Thyroid gland (tissue), 4 donors: ENCODE results near the gene ARIH2. TPM values are rescaled to one million over a fixed set of nuclear protein-coding genes. Genes with fewer than 3 reads are reported as not detected.
"Not testable (repeated sequence)": the region's sequence is repeated elsewhere in the genome, so short reads cannot be mapped to it uniquely, and the experiment has no call there.

ENCODE experiments used
- DNase-seq, 2 donors: peaks; one replicate each; pipeline ENCODE4 v3.0.0-alpha.2; 2019
- H3K27ac ChIP-seq, 3 donors: fragments of 200-600 bp; sonication (generic); 1 replicate in 2 of 3; 2 replicates in 1 of 3; pipeline ENCODE4 v1.5.1; 2016 to 2019; ENCODE audit warnings: mild to moderate bottlenecking in 1 of 3, moderate library complexity in 1 of 3
- H3K27me3 ChIP-seq: fragments of 200-600 bp; sonication (generic); one replicate; pipeline ENCODE4 v1.5.1; 2019
- H3K36me3 ChIP-seq, 2 donors: fragments of 200-600 bp; sonication (generic); one replicate each; pipeline ENCODE4 v1.5.1; 2016 to 2019
- H3K4me1 ChIP-seq, 2 donors: fragments of 200-600 bp; sonication (generic); one replicate each; pipeline ENCODE4 v1.5.1; 2017 to 2019
- H3K4me3 ChIP-seq, 3 donors: fragments of 200-600 bp; sonication (generic); replicated peaks in 1 of 3; 1 replicate in 2 of 3; 2 replicates in 1 of 3; pipeline ENCODE4 v1.5.1; 2016; ENCODE audit warnings: mild to moderate bottlenecking in 1 of 3
- H3K9me3 ChIP-seq: fragments of 200-600 bp; sonication (generic); one replicate; pipeline ENCODE4 v1.5.1; 2017
- POLR2A ChIP-seq, 2 donors: fragments of 450-650 bp; IDR thresholded peaks; one replicate each; pipeline ENCODE4 v1.6.1; 2017; ENCODE audit warnings: antibody characterized with exemption in 2 of 2, mild to moderate bottlenecking in 2 of 2, moderate library complexity in 1 of 2
- WGBS, 2 donors: methylation state at CpG; one replicate each; pipeline ENCODE4 v1.1.5; 2017; 5-methylcytosine and 5-hydroxymethylcytosine counted together
- intact Hi-C: fragments of 100-400 bp; cut with DNase I; formaldehyde crosslinking; loops from one replicate; pipeline ENCODE4 v1.15.1; 2023
- total RNA-seq, 4 donors: library from RNA; depleted of rRNA; stranded (reverse); fragments of >200 nt; gene quantifications; one replicate each; pipeline ENCODE4 v1.2.3, GENCODE V29; 2016
- TF ChIP-seq, protein P1 (sequence below), 6 experiments: fragments of 200-600 bp in 3 of 6; fragments of 450-650 bp in 3 of 6; sonication (generic) in 3 of 6; IDR thresholded peaks; one replicate each; pipeline ENCODE4 v1.5.1; 2016 to 2019; ENCODE audit warnings: antibody characterized with exemption in 6 of 6, mild to moderate bottlenecking in 2 of 6, inconsistent platforms in 1 of 6, moderate library complexity in 1 of 6

Gene ARIH2
- total RNA-seq, 4 donors from 2014 or later, result 108 to 136 (median 117) TPM

DNA sequence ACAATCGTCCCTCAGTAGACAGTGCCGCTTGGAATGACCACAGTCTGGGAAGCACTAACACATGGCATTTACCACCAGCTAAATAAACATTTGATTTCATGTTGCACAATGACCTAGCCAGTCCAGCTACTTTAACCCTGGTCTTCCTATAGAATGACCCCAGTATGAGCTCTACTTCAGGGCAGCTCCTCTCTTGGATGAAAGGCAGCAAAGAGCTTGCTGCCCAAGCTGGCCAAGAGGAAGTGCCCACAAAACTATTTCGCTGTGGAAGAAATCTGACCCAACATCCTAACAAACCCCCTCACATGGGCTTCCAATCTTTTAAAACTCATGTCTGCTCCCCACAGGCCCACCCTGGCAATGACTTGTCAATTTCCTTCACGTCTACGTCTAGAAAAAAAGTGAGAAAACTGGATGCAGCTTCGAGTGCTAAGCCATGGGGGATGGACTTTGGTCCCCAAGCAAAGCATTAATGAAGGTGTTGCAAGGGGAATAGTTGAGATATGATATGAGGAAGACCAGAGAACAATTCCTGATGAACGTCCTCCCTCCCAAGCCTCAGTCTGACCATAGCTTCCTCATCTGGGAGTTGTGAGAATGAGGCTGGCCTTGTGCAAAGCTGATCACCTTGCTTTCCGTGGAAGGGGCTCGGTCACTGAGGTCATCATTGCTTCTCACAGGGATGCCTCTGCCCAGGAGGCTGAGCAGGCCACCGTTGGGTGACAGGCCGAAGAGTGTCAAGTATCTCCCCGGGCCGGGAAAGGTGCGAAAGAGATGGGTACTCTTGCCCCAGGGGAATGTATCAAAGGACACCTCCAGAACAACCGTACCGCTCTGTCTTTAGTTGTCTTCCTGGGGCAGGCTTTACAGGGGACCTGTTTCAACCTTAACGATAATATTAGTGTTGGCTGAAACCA is 20.9 kb upstream of the ARIH2 start:
- Histone ChIP-seq H3K4me1 (peaks cover 9 to 24% of the 10 kb centered on the region in 2 donors), H3K27ac (peak overlapping the region in 2 of 3 donors; percentile 57 to 73), H3K36me3 (no peaks in the 10 kb centered on the region), H3K9me3 (no peaks in the 10 kb centered on the region), H3K27me3 (no peaks in the 10 kb centered on the region), H3K4me3 (peak overlapping the region; percentile 25 to 74 (median 70))
- intact Hi-C loops, result no loop called here
- 58 to 61% methylated on average over 15 to 17 of the region's 17 CpGs for WGBS, 2 donors
- no peak for TF ChIP-seq POLR2A (IDR thresholded peaks at IDR 0.05)
- TF ChIP-seq, protein P1, sequence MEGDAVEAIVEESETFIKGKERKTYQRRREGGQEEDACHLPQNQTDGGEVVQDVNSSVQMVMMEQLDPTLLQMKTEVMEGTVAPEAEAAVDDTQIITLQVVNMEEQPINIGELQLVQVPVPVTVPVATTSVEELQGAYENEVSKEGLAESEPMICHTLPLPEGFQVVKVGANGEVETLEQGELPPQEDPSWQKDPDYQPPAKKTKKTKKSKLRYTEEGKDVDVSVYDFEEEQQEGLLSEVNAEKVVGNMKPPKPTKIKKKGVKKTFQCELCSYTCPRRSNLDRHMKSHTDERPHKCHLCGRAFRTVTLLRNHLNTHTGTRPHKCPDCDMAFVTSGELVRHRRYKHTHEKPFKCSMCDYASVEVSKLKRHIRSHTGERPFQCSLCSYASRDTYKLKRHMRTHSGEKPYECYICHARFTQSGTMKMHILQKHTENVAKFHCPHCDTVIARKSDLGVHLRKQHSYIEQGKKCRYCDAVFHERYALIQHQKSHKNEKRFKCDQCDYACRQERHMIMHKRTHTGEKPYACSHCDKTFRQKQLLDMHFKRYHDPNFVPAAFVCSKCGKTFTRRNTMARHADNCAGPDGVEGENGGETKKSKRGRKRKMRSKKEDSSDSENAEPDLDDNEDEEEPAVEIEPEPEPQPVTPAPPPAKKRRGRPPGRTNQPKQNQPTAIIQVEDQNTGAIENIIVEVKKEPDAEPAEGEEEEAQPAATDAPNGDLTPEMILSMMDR (IDR thresholded peaks at IDR 0.05), result no peak
- DNase-seq, result no peak

DNA sequence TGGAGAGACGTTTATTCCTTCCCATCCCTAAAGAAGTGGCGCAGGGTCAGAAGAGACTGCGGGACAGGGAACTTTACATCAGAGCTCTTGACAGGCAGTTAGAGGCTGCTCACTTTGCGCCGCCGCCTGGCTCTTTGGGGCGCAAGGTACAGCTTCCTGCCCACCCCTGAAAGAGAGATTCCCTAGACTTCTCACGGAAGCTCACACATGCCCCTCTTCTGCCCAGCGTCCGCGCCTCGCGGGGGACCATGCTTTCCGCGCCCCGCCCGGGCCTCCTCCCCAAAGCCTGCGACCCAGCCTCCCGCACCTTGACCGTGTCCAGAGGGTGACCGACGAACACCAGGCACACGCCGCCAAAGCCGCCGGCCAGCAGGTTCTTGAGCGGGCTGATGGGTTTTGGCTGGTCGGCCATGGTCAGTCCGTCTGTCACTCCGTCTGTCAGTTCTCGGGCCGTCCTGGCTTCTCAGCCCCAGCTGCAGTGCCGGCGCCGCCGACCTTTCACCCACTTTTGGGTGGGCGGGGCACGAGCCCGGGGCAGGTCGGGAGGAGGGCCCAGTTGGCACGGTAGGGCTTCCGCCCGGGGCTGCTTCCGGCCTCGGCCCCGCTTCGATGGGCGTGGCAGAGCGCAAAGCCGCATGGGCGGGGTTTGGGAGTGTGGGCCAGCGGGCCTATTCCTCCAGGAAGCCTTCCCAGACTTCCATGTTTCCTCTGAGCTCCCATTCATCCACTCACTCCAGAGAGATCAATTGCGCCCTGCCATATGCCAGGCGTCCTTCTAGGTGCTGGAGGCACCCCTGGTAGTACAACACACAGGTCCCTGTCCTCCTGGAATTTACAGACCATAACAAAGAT is 20.0 kb upstream of the ARIH2 start, which contains the start of gene SLC25A20:
Gene SLC25A20, minus strand, starts transcription at position 500 of the 852 bp plus-strand sequence. Its CDS starts 88 bp downstream, at position 412.
- intact Hi-C loops, result no loop called here
- Histone ChIP-seq H3K4me1 (peaks cover 9 to 24% of the 10 kb centered on the region in 2 donors), H3K4me3 (peak within 1 kb of the TSS; percentile 25 to 74 (median 70)), H3K36me3 (no peaks in the 10 kb centered on the region), H3K27me3 (no peaks in the 10 kb centered on the region), H3K27ac (peak within 1 kb of the TSS in 2 of 3 donors; percentile 57 to 73), H3K9me3 (no peaks in the 10 kb centered on the region)
- peak; percentile 91 to 92 for DNase-seq
- 6% methylated on average over 30 to 31 of the region's 54 CpGs for WGBS, 2 donors
- TF ChIP-seq, protein P1 (IDR thresholded peaks at IDR 0.05), result no peak
- peak in 1 of 2 donors; percentile 53 for TF ChIP-seq POLR2A (IDR thresholded peaks at IDR 0.05)

DNA sequence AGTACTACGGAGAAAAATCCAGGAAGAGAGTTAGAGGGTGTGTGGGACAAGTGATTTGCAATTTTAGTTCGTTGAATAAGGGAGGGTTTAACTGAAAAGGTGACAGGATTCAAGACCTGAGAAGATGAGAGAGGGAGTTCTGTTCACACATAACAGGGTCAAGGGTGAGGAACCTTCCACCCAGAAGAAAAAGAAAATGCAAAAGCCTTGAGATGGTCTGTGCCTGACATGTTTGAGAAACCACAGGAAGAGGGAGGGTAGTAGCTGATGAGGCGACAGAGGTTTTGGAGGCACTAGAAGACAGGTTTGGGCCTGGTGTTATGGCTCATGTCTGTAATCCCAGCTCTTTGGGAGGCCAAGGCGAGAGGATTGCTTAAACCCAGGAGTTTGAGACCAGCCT is 19.4 kb upstream of the ARIH2 start:
- DNase-seq, result no peak
- 75 to 80% methylated on average over 4 of the region's 4 CpGs for WGBS, 2 donors
- peaks cover 9 to 24% of the 10 kb centered on the region in 2 donors for H3K4me1 ChIP-seq
- H3K9me3 ChIP-seq, result no peaks in the 10 kb centered on the region
- no peaks in the 10 kb centered on the region for H3K27me3 ChIP-seq
- H3K36me3 ChIP-seq, result no peaks in the 10 kb centered on the region
- TF ChIP-seq, protein P1 (IDR thresholded peaks at IDR 0.05), result no peak
- no peak for TF ChIP-seq POLR2A (IDR thresholded peaks at IDR 0.05)
- no peak overlapping the region for H3K4me3 ChIP-seq
- peak overlapping the region in 1 of 3 donors; percentile 73 for H3K27ac ChIP-seq
- intact Hi-C loops, result no loop called here

DNA sequence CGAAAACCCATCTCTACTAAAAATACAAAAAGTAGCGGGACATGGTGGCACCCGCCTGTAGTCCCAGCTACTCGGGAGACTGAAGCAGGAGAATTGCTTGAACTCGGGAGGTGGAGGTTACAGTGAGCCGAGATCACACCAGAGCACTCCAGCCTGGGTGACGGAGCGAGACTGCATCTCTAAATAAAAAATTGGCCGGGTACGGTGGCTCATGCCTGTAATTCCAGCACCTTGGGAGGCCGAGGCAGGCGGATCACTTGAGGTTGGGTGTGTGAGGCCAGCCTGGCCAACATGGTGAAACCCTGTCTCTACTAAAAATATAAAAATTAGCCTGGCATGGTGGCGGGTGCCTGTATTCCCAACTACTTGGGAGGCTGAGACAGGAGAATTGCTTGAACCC is 11.6 kb upstream of the ARIH2 start:
- intact Hi-C loops, H3K27me3 ChIP-seq, H3K4me1 ChIP-seq, H3K4me3 ChIP-seq, H3K9me3 ChIP-seq, H3K27ac ChIP-seq, H3K36me3 ChIP-seq: not testable (repeated sequence)
- DNase-seq, result peak in 1 of 2 donors; percentile 32
- 73 to 78% methylated on average over 13 of the region's 13 CpGs for WGBS, 2 donors

DNA sequence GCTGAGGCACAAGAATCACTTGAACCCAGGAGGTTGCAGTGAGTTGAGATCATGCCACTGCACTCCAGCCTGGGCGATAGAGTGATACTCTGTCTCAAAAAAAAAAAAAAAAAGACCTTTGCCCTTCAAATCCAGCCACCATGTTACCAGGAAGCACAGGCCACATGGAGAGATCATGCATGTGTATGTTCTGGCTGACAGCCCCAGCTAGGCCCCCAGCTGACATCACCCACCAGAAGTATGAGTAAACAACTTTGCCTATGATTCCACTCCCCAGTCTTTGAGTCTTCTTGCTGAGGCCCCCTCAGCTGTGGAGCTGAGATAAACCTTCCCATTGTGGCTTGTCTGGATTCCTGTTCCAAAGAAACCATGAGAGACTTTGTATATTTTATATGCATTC is 3.3 kb upstream of the ARIH2 start:
- intact Hi-C loops, result no loop called here
- TF ChIP-seq, protein P1 (IDR thresholded peaks at IDR 0.05), result no peak
- TF ChIP-seq POLR2A (IDR thresholded peaks at IDR 0.05), result no peak
- Histone ChIP-seq H3K27ac (no peak overlapping the region), H3K4me3 (no peak overlapping the region), H3K4me1 (peaks cover 7 to 9% of the 10 kb centered on the region in 2 donors), H3K27me3 (no peaks in the 10 kb centered on the region), H3K9me3 (no peaks in the 10 kb centered on the region), H3K36me3 (no peaks in the 10 kb centered on the region)
- 76 to 88% methylated on average over 1 of the region's 1 CpG for WGBS, 2 donors
- no peak for DNase-seq
